IMR-90 (cell line): Measurements from ENCODE around the gene CCDC51. TPM values are rescaled to one million over a fixed set of nuclear protein-coding genes. Genes with fewer than 3 reads are reported as not detected.

Source experiments
- ATAC-seq: fragments of 200-7000 bp; cut with Tn5 transposase; 2 replicates; pipeline ENCODE4 v1.9.1; 2020; ENCODE audit warnings: low read depth, mild to moderate bottlenecking, moderate library complexity
- BruUV-seq: library from RNA; stranded (reverse); fragments of 400-500 nt; replicated peaks from 2 replicates; lab custom pipeline; 2021; lab: Mats Ljungman, UMichigan
- CTCF ChIA-PET: fragments of 300-600 bp; formaldehyde crosslinking; extraction: SDS; loops from one replicate; lab custom pipeline; 2021; ENCODE audit warnings: antibody characterized with exemption; lab: Yijun Ruan, JAX
- POLR2A ChIA-PET: fragments of 300-600 bp; sonication (Branson Sonifier 250); formaldehyde crosslinking; loops from one replicate; lab custom pipeline; 2022; ENCODE audit warnings: antibody characterized with exemption; ENCODE audit not compliant: unreplicated experiment; lab: Charles Lee
- DNase-seq: peaks from one replicate; pipeline ENCODE4 v3.0.0; 2013
- H2AFZ ChIP-seq: replicated peaks from 2 replicates; pipeline ENCODE3; 2013; ENCODE audit warnings: low read length, mild to moderate bottlenecking; ENCODE audit not compliant: poor library complexity
- H2AK5ac ChIP-seq: 2 replicates; pipeline ENCODE4 v1.6.1; 2013; ENCODE audit warnings: low read depth, low read length, inconsistent platforms
- H2AK9ac ChIP-seq: replicated peaks from 2 replicates; pipeline ENCODE3; 2013; ENCODE audit warnings: mild to moderate bottlenecking, low read depth, low read length, moderate library complexity; ENCODE audit not compliant: poor library complexity
- H2BK120ac ChIP-seq: 2 replicates; pipeline ENCODE4 v1.6.1; 2013; ENCODE audit warnings: low read depth, low read length, inconsistent platforms
- H2BK15ac ChIP-seq: 3 replicates; pipeline ENCODE4 v1.6.1; 2013; ENCODE audit warnings: low read depth, low read length, inconsistent platforms
- H2BK20ac ChIP-seq: 2 replicates; pipeline ENCODE4 v1.6.1; 2013; ENCODE audit warnings: low read depth, mild to moderate bottlenecking, inconsistent platforms, low read length, moderate library complexity
- H2BK5ac ChIP-seq: 2 replicates; pipeline ENCODE4 v1.6.1; 2013; ENCODE audit warnings: mild to moderate bottlenecking, low read depth, low read length, inconsistent platforms; ENCODE audit not compliant: poor library complexity, severe bottlenecking
- H3K14ac ChIP-seq: replicated peaks from 2 replicates; pipeline ENCODE4 v1.6.1; 2013; ENCODE audit warnings: low read depth, low read length, inconsistent platforms
- H3K18ac ChIP-seq: 2 replicates; pipeline ENCODE4 v1.6.1; 2013; ENCODE audit warnings: low read depth, low read length, control low read depth
- H3K23ac ChIP-seq: 2 replicates; pipeline ENCODE4 v1.6.1; 2013; ENCODE audit warnings: low read depth, low read length, inconsistent platforms
- H3K27ac ChIP-seq: 2 replicates; pipeline ENCODE4 v1.5.1; 2013; ENCODE audit warnings: mild to moderate bottlenecking, control low read depth, low read length; ENCODE audit not compliant: insufficient read depth
- H3K27me3 ChIP-seq: 2 replicates; pipeline ENCODE4 v1.6.1; 2013; ENCODE audit warnings: low read length; ENCODE audit not compliant: control insufficient read depth, insufficient read depth
- H3K36me3 ChIP-seq: 2 replicates; pipeline ENCODE4 v1.6.1; 2013; ENCODE audit warnings: low read length, mixed read lengths; ENCODE audit not compliant: control insufficient read depth, insufficient read depth
- H3K4ac ChIP-seq: 2 replicates; pipeline ENCODE4 v1.6.1; 2013; ENCODE audit warnings: low read depth, low read length, inconsistent platforms
- H3K4me1 ChIP-seq: 2 replicates; pipeline ENCODE4 v1.6.1; 2013; ENCODE audit warnings: low read length, mixed read lengths; ENCODE audit not compliant: control insufficient read depth, insufficient read depth
- H3K4me2 ChIP-seq: 2 replicates; pipeline ENCODE4 v1.6.1; 2013; ENCODE audit warnings: low read depth, mild to moderate bottlenecking, control low read depth, low read length, moderate library complexity
- H3K4me3 ChIP-seq: 2 replicates; pipeline ENCODE4 v1.5.1; 2013; ENCODE audit warnings: low read depth, mild to moderate bottlenecking, control low read depth, low read length, moderate library complexity; ENCODE audit not compliant: insufficient read depth
- H3K56ac ChIP-seq: 2 replicates; pipeline ENCODE4 v1.6.1; 2013; ENCODE audit warnings: low read length, inconsistent platforms; ENCODE audit not compliant: insufficient read depth; ENCODE audit errors: extremely low read depth
- H3K79me1 ChIP-seq, 2 experiments: 2 replicates each; pipeline ENCODE4 v1.6.1; 2013; ENCODE audit warnings: low read length in 2 of 2, inconsistent platforms in 1 of 2, low read depth in 1 of 2
- H3K9ac ChIP-seq: 2 replicates; pipeline ENCODE4 v1.6.1; 2013; ENCODE audit warnings: low read depth, low read length, control low read depth
- H3K9me1 ChIP-seq: 2 replicates; pipeline ENCODE4 v1.6.1; 2013; ENCODE audit warnings: low read length, inconsistent platforms; ENCODE audit not compliant: insufficient read depth
- H3K9me3 ChIP-seq: 2 replicates; pipeline ENCODE4 v1.6.1; 2013; ENCODE audit warnings: low read length; ENCODE audit not compliant: control insufficient read depth, insufficient read depth
- H4K20me1 ChIP-seq: 2 replicates; pipeline ENCODE4 v1.6.1; 2013; ENCODE audit warnings: low read length, inconsistent platforms; ENCODE audit not compliant: insufficient read depth
- H4K5ac ChIP-seq: 2 replicates; pipeline ENCODE4 v1.6.1; 2013; ENCODE audit warnings: mild to moderate bottlenecking, low read depth, low read length, control low read depth
- H4K8ac ChIP-seq, 2 experiments: 2 replicates each; pipeline ENCODE4 v1.6.1; 2013; ENCODE audit warnings: low read depth in 2 of 2, low read length in 2 of 2, control low read depth in 1 of 2, inconsistent platforms in 1 of 2
- H4K91ac ChIP-seq: 2 replicates; pipeline ENCODE4 v1.6.1; 2013; ENCODE audit warnings: low read depth, low read length, inconsistent platforms; ENCODE audit not compliant: insufficient read depth
- BHLHE40 ChIP-seq: fragments of 150-350 bp; IDR thresholded peaks from 2 replicates; pipeline ENCODE4 v1.6.1; 2016; ENCODE audit warnings: mild to moderate bottlenecking, low read depth, low read length
- CEBPB ChIP-seq: IDR thresholded peaks from 2 replicates; pipeline ENCODE4 v1.6.1; 2012; ENCODE audit warnings: low read depth, low read length, improper control_type of control experiment
- CHD1 ChIP-seq: IDR thresholded peaks from 2 replicates; pipeline ENCODE4 v1.6.1; 2012; ENCODE audit warnings: low read depth, low read length, improper control_type of control experiment
- CTCF ChIP-seq: conservative IDR thresholded peaks from 2 replicates; pipeline ENCODE4 v1.5.1; 2012; ENCODE audit warnings: mild to moderate bottlenecking, low read depth, low read length, improper control_type of control experiment
- ELK1 ChIP-seq: fragments of 150-350 bp; IDR thresholded peaks from 2 replicates; pipeline ENCODE4 v1.6.1; 2016; ENCODE audit warnings: low read depth, mild to moderate bottlenecking, low read length, moderate library complexity, borderline replicate concordance
- FOS ChIP-seq: fragments of 150-350 bp; IDR thresholded peaks from 2 replicates; pipeline ENCODE4 v1.6.1; 2016; ENCODE audit warnings: low read depth, low read length
- MAFK ChIP-seq: IDR thresholded peaks from 2 replicates; pipeline ENCODE4 v1.6.1; 2012; ENCODE audit warnings: low read depth, low read length, improper control_type of control experiment
- MAZ ChIP-seq: IDR thresholded peaks from 2 replicates; pipeline ENCODE4 v1.6.1; 2012; ENCODE audit warnings: low read depth, mild to moderate bottlenecking, low read length, improper control_type of control experiment, moderate library complexity, borderline replicate concordance
- MXI1 ChIP-seq: IDR thresholded peaks from 2 replicates; pipeline ENCODE4 v1.6.1; 2012; ENCODE audit warnings: low read depth, mild to moderate bottlenecking, low read length, moderate library complexity, borderline replicate concordance
- NFE2L2 ChIP-seq: fragments of 150-350 bp; IDR thresholded peaks from 2 replicates; pipeline ENCODE4 v1.6.1; 2016; ENCODE audit warnings: low read depth, mild to moderate bottlenecking, low read length
- POLR2A ChIP-seq: IDR thresholded peaks from 2 replicates; pipeline ENCODE4 v1.6.1; 2012; ENCODE audit warnings: mild to moderate bottlenecking, low read depth, low read length
- RAD21 ChIP-seq: IDR thresholded peaks from 2 replicates; pipeline ENCODE4 v1.6.1; 2012; ENCODE audit warnings: low read length, improper control_type of control experiment
- RCOR1 ChIP-seq: IDR thresholded peaks from 2 replicates; pipeline ENCODE4 v1.6.1; 2012; ENCODE audit warnings: mild to moderate bottlenecking, low read length, improper control_type of control experiment; ENCODE audit not compliant: insufficient replicate concordance
- RFX5 ChIP-seq: IDR thresholded peaks from 2 replicates; pipeline ENCODE4 v1.8.0; 2012; ENCODE audit warnings: low read depth, mild to moderate bottlenecking, low read length, moderate library complexity
- SMC3 ChIP-seq: fragments of 150-350 bp; IDR thresholded peaks from 2 replicates; pipeline ENCODE4 v1.6.1; 2016; ENCODE audit warnings: low read depth, mild to moderate bottlenecking, antibody characterized with exemption, low read length, moderate library complexity
- USF2 ChIP-seq: fragments of 150-350 bp; IDR thresholded peaks from 2 replicates; pipeline ENCODE4 v1.6.1; 2017; ENCODE audit warnings: mild to moderate bottlenecking, antibody characterized with exemption, low read length, low read depth
- WGBS, 2 experiments: methylation state at CpG; one replicate each; pipeline versions ENCODE4 v1.1.5 to v1.1.7; 2013; ENCODE audit warnings: missing lambda C conversion rate in 2 of 2; ENCODE audit not compliant: insufficient read length in 1 of 2; ENCODE audit errors: extremely low coverage in 2 of 2; 5-methylcytosine and 5-hydroxymethylcytosine counted together
- dilution Hi-C: fragments of 300-500 bp; cut with HindIII; formaldehyde crosslinking; loops from one replicate; pipeline ENCODE4 v1.14.3; 2018; ENCODE audit warnings: low sequenced_read_pairs; ENCODE audit not compliant: unreplicated experiment
- in situ Hi-C: fragments of 300-500 bp; cut with MboI; formaldehyde crosslinking; loops from 3 replicates; pipeline ENCODE4 v1.14.3; 2019; ENCODE audit warnings: low sequenced_read_pairs, inconsistent platforms, mixed read lengths
- intact Hi-C: fragments of 100-400 bp; cut with micrococcal nuclease; formaldehyde crosslinking; loops from 2 replicates; pipeline ENCODE4 v1.10.0; 2022
- polyA plus RNA-seq, 3 experiments: library from polyadenylated mRNA; depleted of rRNA; stranded (reverse); fragments of >200 nt; gene quantifications; 2 replicates each; pipeline ENCODE4 v1.2.3, GENCODE V29; 2012; ENCODE audit warnings: low replicate concordance in 1 of 3
- total RNA-seq: library from RNA; depleted of rRNA; stranded (reverse); fragments of >200 nt; gene quantifications from 2 replicates; pipeline ENCODE4 v1.2.3, GENCODE V29; 2012

CCDC51 gene
- total and polyA plus RNA-seq, 2 of the 4 experiments (the other 2 are of a cell fraction) = 11.0 to 16.1 TPM

- no TSS peak for BruUV-seq
- ChIA-PET POLR2A (no interaction called here), CTCF (interaction anchor here (1.0 kb wide), 1 partner anchor 19 kb away, joined by 4 read pairs; no protein-coding TSS in a partner anchor)
- DNase-seq = no peak
- TF ChIP-seq MXI1 = no peak
- TF ChIP-seq SMC3 = no peak
- no peak for TF ChIP-seq MAFK
- TF ChIP-seq POLR2A = no peak
- no peak for TF ChIP-seq RAD21
- no peak for TF ChIP-seq CHD1
- TF ChIP-seq ELK1 = no peak
- TF ChIP-seq USF2 = no peak
- TF ChIP-seq RCOR1 = no peak
- no peak for TF ChIP-seq RFX5
- TF ChIP-seq MAZ = no peak
- TF ChIP-seq CTCF = no peak
- TF ChIP-seq FOS = no peak
- TF ChIP-seq CEBPB = no peak
- TF ChIP-seq NFE2L2 = no peak
- TF ChIP-seq BHLHE40 = no peak
- no peak overlapping the region for H4K5ac ChIP-seq
- no peaks in the 10 kb centered on the region for H3K27me3 ChIP-seq
- H3K9me1 ChIP-seq = no peaks in the 10 kb centered on the region
- no peak overlapping the region for H3K18ac ChIP-seq
- intact Hi-C loops = no loop called here
- no peak overlapping the region for H4K8ac ChIP-seq
- no peak overlapping the region for H3K56ac ChIP-seq
- in situ Hi-C loops = no loop called here
- no peak overlapping the region for H3K27ac ChIP-seq
- H3K36me3 ChIP-seq = peaks cover 62% of the 10 kb centered on the region
- H2AFZ ChIP-seq = no peak overlapping the region
- no peak overlapping the region for H3K14ac ChIP-seq
- no peak overlapping the region for H2BK120ac ChIP-seq
- H3K4me3 ChIP-seq = no peak overlapping the region
- H3K4ac ChIP-seq = no peak overlapping the region
- no peak overlapping the region for H2AK5ac ChIP-seq
- ATAC-seq = no peak
- dilution Hi-C loops = no loop called here
- no peak overlapping the region for H3K9ac ChIP-seq
- no peaks in the 10 kb centered on the region; a peak in 1 of 4 replicates for H3K79me1 ChIP-seq
- H2AK9ac ChIP-seq = peak overlapping the region; percentile 16
- H3K4me2 ChIP-seq = no peak overlapping the region
- H3K4me1 ChIP-seq = no peaks in the 10 kb centered on the region
- H3K9me3 ChIP-seq = no peaks in the 10 kb centered on the region
- H2BK20ac ChIP-seq = no peak overlapping the region
- H4K91ac ChIP-seq = no peak overlapping the region
- no peak overlapping the region for H2BK5ac ChIP-seq
- no peak overlapping the region for H3K23ac ChIP-seq
- WGBS, 2 experiments = 88% methylated on average over 8 of the region's 14 CpGs; no CpG with 5 or more reads in 1 of the 2 experiments
- no peak overlapping the region for H2BK15ac ChIP-seq
- H4K20me1 ChIP-seq = no peaks in the 10 kb centered on the region; the same call in 1 of the 2 replicates
Observed at GRCh38 chr3:48416091-48416505, 23.8 kb downstream of the CCDC51 start.
